ENCODE data around the gene USP36.

DNA sequence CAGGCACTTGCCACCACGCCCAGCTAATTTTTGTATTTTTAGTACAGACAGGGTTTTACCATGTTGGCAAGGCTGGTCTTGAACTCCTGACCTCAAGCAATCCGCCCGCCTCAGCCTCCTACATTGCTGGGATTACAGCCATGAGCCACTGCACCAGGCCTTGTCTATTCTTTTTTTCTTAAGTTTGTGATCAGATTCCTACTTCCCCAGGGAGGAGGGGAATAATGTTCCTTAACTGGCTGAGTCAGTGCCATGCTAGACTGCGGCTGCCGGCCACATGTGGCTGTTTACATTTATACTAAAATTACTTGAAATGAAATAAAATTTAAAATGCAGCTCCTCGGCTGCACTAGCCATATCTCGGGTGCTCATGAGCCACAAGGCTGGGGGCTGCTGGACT lies 27.8 kb upstream of the USP36 start:
- TF ChIP-seq CTCF (IDR thresholded peaks at IDR 0.05) (no peak), POLR2A (IDR thresholded peaks at IDR 0.05) (no peak)
